PC-3 (cell line): ENCODE data around the gene BPIFB4.

Experiments
- CTCF ChIP-seq: fragments of 300-600 bp; sonication (generic); conservative IDR thresholded peaks from 2 replicates; pipeline ENCODE4 v1.5.1; 2017; ENCODE audit warnings: antibody characterized with exemption, low read depth, mild to moderate bottlenecking, low read length
- EZH2 ChIP-seq: fragments of 300-600 bp; sonication (generic); IDR thresholded peaks from one replicate; pipeline ENCODE4 v1.6.1; 2017; ENCODE audit warnings: antibody characterized with exemption, mild to moderate bottlenecking, low read length; ENCODE audit not compliant: unreplicated experiment
- EZH2phosphoT487 ChIP-seq: fragments of 300-600 bp; sonication (generic); IDR thresholded peaks from 2 replicates; pipeline ENCODE4 v1.6.1; 2018; ENCODE audit warnings: mild to moderate bottlenecking, antibody characterized with exemption, low read length, borderline replicate concordance

- TF ChIP-seq CTCF, result no peak
- no peak for TF ChIP-seq EZH2
- no peak for TF ChIP-seq EZH2phosphoT487
Measured at GRCh38 chr20:33030076-33030475, 49.4 kb upstream of the BPIFB4 start.
